Measurements from ENCODE around the gene MAG. TPM values are rescaled to one million over a fixed set of nuclear protein-coding genes. Genes with fewer than 3 reads are reported as not detected.
A peak's percentile ranks its signal among the peaks of the same experiment; 100 is the strongest.

Gene MAG
- total and polyA plus RNA-seq, 9 of the 15 experiments (the other 6 are each of a cell fraction or from before 2014, with no cell fraction given) = 0.11 to 10.0 (median 1.6) TPM

GRCh38 chr19:35274323-35274722 lies 17.6 kb upstream of the MAG start:
- peaks cover 72% of the 10 kb centered on the region; the same call in 2 of the 3 replicates for H3K36me3 ChIP-seq (ENCODE audit: control insufficient read depth, insufficient read depth, low read length)
- H3K79me2 ChIP-seq (ENCODE audit: control insufficient read depth, insufficient read depth, low read length) = peaks cover 7% of the 10 kb centered on the region; the same call in 2 of the 3 replicates
- no peak overlapping the region for H3K27ac ChIP-seq (ENCODE audit: extremely low read depth, low read depth, low read length)
- BruUV-seq (replicated peaks) = no TSS peak
- CTCF ChIA-PET (ENCODE audit: low intra/inter-chr PET ratio) = interaction anchor here (0.6 kb wide), 1 partner anchor 11 kb away, joined by 7 read pairs; no protein-coding TSS in a partner anchor
- H3K4me1 ChIP-seq (replicated peaks in 1 of 2; ENCODE audit: control insufficient read depth in 2 of 2, insufficient read depth in 2 of 2, low read length in 2 of 2) = peaks cover 7 to 40% of the 10 kb centered on the region in 2 experiments
- in situ Hi-C loops (cut with MboI) (loop anchor here (10.0 kb wide), 2 partner anchors 60 to 190 kb away; no protein-coding TSS in a partner anchor), intact Hi-C loops (cut with micrococcal nuclease) (no loop called here)
- H4K20me1 ChIP-seq (replicated peaks; ENCODE audit: control insufficient read depth, insufficient read depth, low read length) = no peaks in the 10 kb centered on the region
- DNase-seq (ENCODE audit: extremely low read depth in 1 of 4, low spot score in 3 of 4) = no peak
- 94% methylated on average over 5 of the region's 5 CpGs for WGBS (ENCODE audit: insufficient coverage, low coverage, missing lambda C conversion rate)
- H3K9ac ChIP-seq (ENCODE audit: insufficient read depth in 1 of 2, low read depth in 2 of 2, low read length in 2 of 2) = no peak overlapping the region
- ATAC-seq = no peak
- no peaks in the 10 kb centered on the region for H3K27me3 ChIP-seq (ENCODE audit: control insufficient read depth in 2 of 2, insufficient read depth in 2 of 2, low read length in 2 of 2)
- H3K9me3 ChIP-seq (replicated peaks; ENCODE audit: control insufficient read depth, insufficient read depth, low read depth, low read length) = no peaks in the 10 kb centered on the region
- no peak overlapping the region for H2AFZ ChIP-seq (ENCODE audit: low read depth, low read length)
- H3K4me3 ChIP-seq = no peak overlapping the region
- FAIRE-seq = peak; percentile 32
- no peak overlapping the region for H3K4me2 ChIP-seq (ENCODE audit: insufficient read depth, low read length)
- no peaks in the 10 kb centered on the region for H3K9me1 ChIP-seq (ENCODE audit: control insufficient read depth, insufficient read depth, low read length)
- POLR2A ChIA-PET = interaction anchor here (0.8 to 1.5 kb wide), 5 partner anchors 8 to 236 kb away, joined by 3 to 6 read pairs (median 5); partner anchors contain the start of gene HAMP
- TF ChIP-seq ATF4 (CRISPR knock-in tag; IDR thresholded peaks at IDR 0.05) (no peak), PTTG1 (tag; IDR thresholded peaks at IDR 0.05; ENCODE audit: low read depth) (no peak), SLC30A9 (CRISPR knock-in tag; IDR thresholded peaks at IDR 0.05) (no peak), KLF6 (CRISPR knock-in tag; IDR thresholded peaks at IDR 0.05; ENCODE audit: borderline replicate concordance) (no peak), CREB3L1 (IDR thresholded peaks at IDR 0.05; ENCODE audit: borderline replicate concordance, low read depth) (no peak), AFF4 (CRISPR knock-in tag; IDR thresholded peaks at IDR 0.05) (no peak), POLR2AphosphoS5 (IDR thresholded peaks at IDR 0.05; ENCODE audit: control insufficient read depth, insufficient read depth, low read depth, low read length) (no peak), ZNF121 (CRISPR knock-in tag; conservative IDR thresholded peaks at IDR 0.05) (no peak), CLOCK (CRISPR knock-in tag; IDR thresholded peaks at IDR 0.05; ENCODE audit: borderline replicate concordance) (no peak), ZBED1 (IDR thresholded peaks at IDR 0.05) (no peak), SETDB1 (IDR thresholded peaks at IDR 0.05; ENCODE audit: low read length) (no peak), E2F4 (CRISPR knock-in tag; IDR thresholded peaks at IDR 0.05; ENCODE audit: low read depth) (no peak)

All from K562 (cell line).